H1 (cell line): ENCODE measurements around the gene CA9. TPM values are rescaled to one million over a fixed set of nuclear protein-coding genes. Genes with fewer than 3 reads are reported as not detected.

ENCODE experiments used
- CTCF ChIA-PET: fragments of 300-600 bp; sonication (Branson Sonifier 250); formaldehyde crosslinking; loops from one replicate; lab custom pipeline; 2021; ENCODE audit not compliant: partially characterized antibody; lab: Charles Lee
- POLR2A ChIA-PET: fragments of 300-600 bp; sonication (Branson Sonifier 250); formaldehyde crosslinking; loops from one replicate; lab custom pipeline; 2021; ENCODE audit warnings: inconsistent platforms; ENCODE audit not compliant: partially characterized antibody; lab: Charles Lee
- DNase-seq, 2 experiments: peaks; one replicate each; pipeline versions ENCODE4 v3.0.0 to v3.0.0-alpha.2; 2010 to 2022; ENCODE audit warnings: low spot score in 2 of 2, low read depth in 1 of 2, mixed read lengths in 1 of 2
- FAIRE-seq: peaks from 2 replicates; lab custom pipeline; 2011; peaks lifted over from hg19 to GRCh38; lab: Jason Lieb, UNC
- H2AFZ ChIP-seq: 2 replicates; pipeline ENCODE4 v1.8.1; 2012; ENCODE audit warnings: low read length, inconsistent platforms
- H2AK5ac ChIP-seq: 2 replicates; pipeline ENCODE4 v1.6.1; 2013; ENCODE audit warnings: low read depth, low read length
- H2BK120ac ChIP-seq: replicated peaks from 2 replicates; pipeline ENCODE3; 2013; ENCODE audit warnings: low read depth, low read length, inconsistent platforms
- H2BK12ac ChIP-seq: 2 replicates; pipeline ENCODE4 v1.6.1; 2013; ENCODE audit warnings: low read depth, low read length
- H2BK15ac ChIP-seq: 2 replicates; pipeline ENCODE4 v1.6.1; 2013; ENCODE audit warnings: low read length
- H2BK20ac ChIP-seq: 2 replicates; pipeline ENCODE4 v1.6.1; 2013; ENCODE audit warnings: low read length
- H2BK5ac ChIP-seq: 2 replicates; pipeline ENCODE4 v1.6.1; 2013; ENCODE audit warnings: low read depth, low read length
- H3K14ac ChIP-seq: 2 replicates; pipeline ENCODE4 v1.6.1; 2013; ENCODE audit warnings: inconsistent platforms; ENCODE audit not compliant: insufficient read length
- H3K18ac ChIP-seq: 2 replicates; pipeline ENCODE4 v1.6.1; 2013; ENCODE audit warnings: low read length; ENCODE audit errors: extremely low read depth
- H3K23ac ChIP-seq: 2 replicates; pipeline ENCODE4 v1.6.1; 2013; ENCODE audit warnings: inconsistent platforms; ENCODE audit not compliant: insufficient read length
- H3K23me2 ChIP-seq: 2 replicates; pipeline ENCODE4 v1.6.1; 2013; ENCODE audit warnings: low read depth, low read length
- H3K27ac ChIP-seq: 2 replicates; pipeline ENCODE4 v1.6.1; 2011; ENCODE audit warnings: low read depth, low read length, inconsistent platforms
- H3K27me3 ChIP-seq, 4 experiments: replicated peaks in 1 of 4; 1 replicate in 1 of 4; 2 replicates in 3 of 4; pipeline versions ENCODE4 v1.6.1 to v1.8.1; 2011 to 2013; ENCODE audit warnings: low read length in 3 of 4, mild to moderate bottlenecking in 3 of 4, inconsistent platforms in 2 of 4, mixed read lengths in 2 of 4, moderate library complexity in 1 of 4; ENCODE audit not compliant: control insufficient read depth in 3 of 4, insufficient read depth in 3 of 4; ENCODE audit errors: extremely low read depth in 1 of 4
- H3K36me3 ChIP-seq, 4 experiments: 2 replicates each; pipeline versions ENCODE4 v1.6.1 to v1.8.1; 2011 to 2013; ENCODE audit warnings: mild to moderate bottlenecking in 4 of 4, low read length in 3 of 4, moderate library complexity in 2 of 4, control low read depth in 1 of 4, inconsistent platforms in 1 of 4; ENCODE audit not compliant: insufficient read depth in 4 of 4, control insufficient read depth in 2 of 4
- H3K4ac ChIP-seq: replicated peaks from 2 replicates; pipeline ENCODE3; 2013; ENCODE audit warnings: low read length, low read depth, mixed read lengths, inconsistent platforms; ENCODE audit not compliant: insufficient read length
- H3K4me1 ChIP-seq, 4 experiments: replicated peaks in 1 of 4; 1 replicate in 1 of 4; 2 replicates in 3 of 4; pipeline versions ENCODE4 v1.6.1 to v1.8.1; 2011 to 2013; ENCODE audit warnings: low read length in 3 of 4, inconsistent platforms in 2 of 4, mixed read lengths in 1 of 4; ENCODE audit not compliant: insufficient read depth in 4 of 4, control insufficient read depth in 3 of 4
- H3K4me2 ChIP-seq, 2 experiments: 2 replicates each; pipeline versions ENCODE4 v1.6.1 to v1.8.1; 2011 to 2013; ENCODE audit warnings: low read depth in 2 of 2, low read length in 2 of 2, control low read depth in 1 of 2, inconsistent platforms in 1 of 2, mild to moderate bottlenecking in 1 of 2; ENCODE audit not compliant: insufficient read depth in 1 of 2
- H3K4me3 ChIP-seq, 4 experiments: fragments of 200-600, 300-600 bp in 1 of 4; sonication (generic), shearing (Covaris generic), sonication (Bioruptor Twin) in 1 of 4; 2 replicates each; pipeline versions ENCODE4 v1.5.1 to v1.8.1; 2011 to 2016; ENCODE audit warnings: low read length in 4 of 4, low read depth in 3 of 4, control low read depth in 2 of 4, inconsistent platforms in 2 of 4, mild to moderate bottlenecking in 2 of 4, mixed read lengths in 1 of 4, moderate library complexity in 1 of 4; ENCODE audit not compliant: insufficient read depth in 2 of 4; ENCODE audit errors: extremely low read depth in 1 of 4
- H3K56ac ChIP-seq: replicated peaks from 2 replicates; pipeline ENCODE3; 2013; ENCODE audit warnings: low read depth, mild to moderate bottlenecking, mixed read lengths, low read length, inconsistent platforms; ENCODE audit not compliant: insufficient read length
- H3K79me1 ChIP-seq: 2 replicates; pipeline ENCODE4 v1.6.1; 2013; ENCODE audit warnings: low read depth, low read length, control low read depth
- H3K79me2 ChIP-seq, 2 experiments: 2 replicates each; pipeline versions ENCODE4 v1.6.1 to v1.8.1; 2012 to 2013; ENCODE audit warnings: low read length in 2 of 2, mild to moderate bottlenecking in 2 of 2, inconsistent platforms in 1 of 2; ENCODE audit not compliant: insufficient read depth in 2 of 2, control insufficient read depth in 1 of 2
- H3K9ac ChIP-seq, 4 experiments: replicated peaks in 1 of 4; 1 replicate in 1 of 4; 2 replicates in 3 of 4; pipeline versions ENCODE4 v1.6.1 to v1.8.1; 2011 to 2013; ENCODE audit warnings: low read depth in 3 of 4, low read length in 3 of 4, control low read depth in 2 of 4, mild to moderate bottlenecking in 2 of 4, moderate library complexity in 2 of 4, inconsistent platforms in 1 of 4; ENCODE audit errors: extremely low read depth in 1 of 4
- H3K9me3 ChIP-seq, 2 experiments: 2 replicates each; pipeline versions ENCODE4 v1.6.1 to v1.8.1; 2012 to 2013; ENCODE audit warnings: mild to moderate bottlenecking in 2 of 2, moderate library complexity in 2 of 2, control low read depth in 1 of 2, inconsistent platforms in 1 of 2, low read depth in 1 of 2, low read length in 1 of 2, mixed read lengths in 1 of 2; ENCODE audit not compliant: insufficient read depth in 2 of 2
- H4K20me1 ChIP-seq, 2 experiments: replicated peaks in 1 of 2; 2 replicates each; pipeline versions ENCODE3 to v1.8.1; 2011 to 2013; ENCODE audit warnings: inconsistent platforms in 2 of 2, low read length in 2 of 2, mild to moderate bottlenecking in 1 of 2; ENCODE audit not compliant: insufficient read depth in 2 of 2, control insufficient read depth in 1 of 2
- H4K5ac ChIP-seq: 2 replicates; pipeline ENCODE4 v1.6.1; 2013; ENCODE audit warnings: low read length, low read depth, mixed read lengths, inconsistent platforms; ENCODE audit not compliant: insufficient read length
- H4K8ac ChIP-seq: 2 replicates; pipeline ENCODE4 v1.8.0; 2013; ENCODE audit warnings: mild to moderate bottlenecking, moderate library complexity, low read length, inconsistent platforms; ENCODE audit not compliant: insufficient read depth; ENCODE audit errors: extremely low read depth
- H4K91ac ChIP-seq: replicated peaks from 2 replicates; pipeline ENCODE3; 2013; ENCODE audit warnings: low read length, mixed read lengths, inconsistent platforms; ENCODE audit not compliant: insufficient read length
- ASH2L ChIP-seq: fragments of 200-600, 300-600 bp; sonication (generic); IDR thresholded peaks from one replicate; pipeline ENCODE4 v1.7.1; 2017; ENCODE audit warnings: low read length
- HDAC2 ChIP-seq, 2 experiments: fragments of 300-600 bp in 1 of 2; sonication (generic) in 1 of 2; IDR thresholded peaks; 2 replicates each; pipeline ENCODE4 v1.6.1; 2011 to 2012; ENCODE audit warnings: low read depth in 2 of 2, low read length in 2 of 2, mild to moderate bottlenecking in 2 of 2, moderate library complexity in 2 of 2, borderline replicate concordance in 1 of 2, inconsistent platforms in 1 of 2
- KDM1A ChIP-seq: fragments of 200-600, 300-600 bp; sonication (generic); IDR thresholded peaks from 2 replicates; pipeline ENCODE4 v1.7.1; 2016; ENCODE audit warnings: mild to moderate bottlenecking, low read length, borderline replicate concordance
- KDM5A ChIP-seq: fragments of 200-600 bp; IDR thresholded peaks from 2 replicates; pipeline ENCODE4 v1.7.1; 2012; ENCODE audit warnings: mild to moderate bottlenecking, low read length, inconsistent platforms, mixed read lengths
- POLR2A ChIP-seq, 2 experiments: IDR thresholded peaks; 1 replicate in 1 of 2; 2 replicates in 1 of 2; pipeline ENCODE4 v1.6.1; 2011; ENCODE audit warnings: low read depth in 2 of 2, low read length in 2 of 2, mild to moderate bottlenecking in 2 of 2; ENCODE audit errors: control extremely low read depth in 1 of 2
- SP2 ChIP-seq: IDR thresholded peaks from 2 replicates; pipeline ENCODE4 v1.6.1; 2012; ENCODE audit warnings: mild to moderate bottlenecking, low read length, inconsistent platforms
- WGBS, 2 experiments: shearing (Covaris generic) in 1 of 2; methylation state at CpG; one replicate each; pipeline versions ENCODE4 v1.1.6 to v1.1.7; 2013 to 2015; ENCODE audit warnings: low lambda C conversion rate in 2 of 2, mixed read lengths in 2 of 2, inconsistent platforms in 1 of 2, low coverage in 1 of 2, missing lambda C conversion rate in 1 of 2; ENCODE audit not compliant: insufficient replicate concordance in 2 of 2, insufficient coverage in 1 of 2, insufficient read length in 1 of 2; ENCODE audit errors: extremely low coverage in 1 of 2, missing lambda C conversion rate in 1 of 2; 5-methylcytosine and 5-hydroxymethylcytosine counted together
- polyA plus RNA-seq, 7 experiments: library from polyadenylated mRNA; depleted of rRNA in 3 of 7; stranded (reverse) in 5 of 7; unstranded in 2 of 7; fragments of >200 nt in 5 of 7; fragments of 200-250 nt in 2 of 7; gene quantifications; 1 replicate in 5 of 7; 2 replicates in 1 of 7; 4 replicates in 1 of 7; pipeline versions ENCODE4 v1.2.1 to v1.2.3, GENCODE V29; 2011 to 2013; ENCODE audit warnings: missing spikeins in 2 of 7, mixed read lengths in 2 of 7
- total RNA-seq: library from RNA; stranded (reverse); fragmentation: NEBNext Ultra II Directional; extraction: Animal tissue kit (Norgen Biotek cat#: 25700); gene quantifications from 2 replicates; pipeline ENCODE4 v1.2.1, GENCODE V29; 2021

CA9 gene
- total and polyA plus RNA-seq, 2 of the 8 experiments (the other 6 are each of a cell fraction or from before 2014, with no cell fraction given): 1.3 to 1.8 TPM

GRCh38 chr9:35682520-35683315 lies 9.0 kb downstream of the CA9 start:
- no peak overlapping the region for H2BK5ac ChIP-seq
- no peak overlapping the region for H4K8ac ChIP-seq
- H3K79me2 ChIP-seq: peaks cover 0 to 6% of the 10 kb centered on the region in 2 experiments; a peak in 1 of 4 replicates
- H3K4me3 ChIP-seq: no peak overlapping the region
- H3K36me3 ChIP-seq: peaks cover 14 to 44% (median 31%) of the 10 kb centered on the region in 4 experiments
- H3K56ac ChIP-seq: no peak overlapping the region
- CTCF ChIA-PET: interaction anchor here (0.9 to 1.7 kb wide), 10 partner anchors 11 to 68 kb away, joined by 3 to 14 read pairs (median 4); partner anchors contain the start of gene ARHGEF39
- H2BK12ac ChIP-seq: no peak overlapping the region
- H3K9me3 ChIP-seq: no peaks in the 10 kb centered on the region
- H4K5ac ChIP-seq: no peak overlapping the region
- no peak overlapping the region for H3K9ac ChIP-seq
- H3K4me2 ChIP-seq: no peak overlapping the region
- H3K4me1 ChIP-seq: peaks cover 0 to 6% (median 2%) of the 10 kb centered on the region in 4 experiments; a peak in 3 of 7 replicates
- no peak for DNase-seq
- H3K79me1 ChIP-seq: no peaks in the 10 kb centered on the region; the same call in 1 of the 2 replicates
- no peak overlapping the region for H2BK120ac ChIP-seq
- no peak overlapping the region for H3K18ac ChIP-seq
- TF ChIP-seq SP2 (no peak), KDM1A (no peak), HDAC2 (IDR thresholded peaks at IDR 0.05; ENCODE audit: borderline replicate concordance in 1 of 2, low read depth in 2 of 2, low read length in 2 of 2) (no peak), POLR2A (IDR thresholded peaks at IDR 0.05; ENCODE audit: control extremely low read depth in 1 of 2, low read depth in 2 of 2, low read length in 2 of 2) (peak in 1 of 2 experiments; percentile 26; a peak in 2 of 3 replicates), ASH2L (no peak), KDM5A (no peak)
- TF ChIP-seq, all 59 proteins: peak for 1
- H3K23me2 ChIP-seq: no peaks in the 10 kb centered on the region
- H2AK5ac ChIP-seq: no peak overlapping the region
- POLR2A ChIA-PET: interaction anchor here (1.3 to 8.4 kb wide), 7 partner anchors 7 to 30 kb away, joined by 3 to 55 read pairs (median 6); partner anchors contain the start of genes ARHGEF39, CA9, CCDC107 and RMRP
- no peak overlapping the region for H3K23ac ChIP-seq
- H3K14ac ChIP-seq: no peak overlapping the region
- FAIRE-seq: no peak
- no peak overlapping the region for H2BK20ac ChIP-seq
- 92% methylated on average over 7 of the region's 10 CpGs; no CpG with 5 or more reads in 1 of the 2 experiments for WGBS, 2 experiments
- no peak overlapping the region for H3K4ac ChIP-seq
- no peak overlapping the region for H4K91ac ChIP-seq
- H2BK15ac ChIP-seq: no peak overlapping the region
- no peak overlapping the region for H2AFZ ChIP-seq
- no peaks in the 10 kb centered on the region for H3K27me3 ChIP-seq
- H3K27ac ChIP-seq: no peak overlapping the region
- H4K20me1 ChIP-seq: peaks cover 7 to 8% of the 10 kb centered on the region in 2 experiments
